ENCODE measurements around the gene ADAM12. TPM values are rescaled to one million over a fixed set of nuclear protein-coding genes. Genes with fewer than 3 reads are reported as not detected.

Gene ADAM12
- total RNA-seq, 1 experiment from 2014 or later: 0.24 TPM

DNA sequence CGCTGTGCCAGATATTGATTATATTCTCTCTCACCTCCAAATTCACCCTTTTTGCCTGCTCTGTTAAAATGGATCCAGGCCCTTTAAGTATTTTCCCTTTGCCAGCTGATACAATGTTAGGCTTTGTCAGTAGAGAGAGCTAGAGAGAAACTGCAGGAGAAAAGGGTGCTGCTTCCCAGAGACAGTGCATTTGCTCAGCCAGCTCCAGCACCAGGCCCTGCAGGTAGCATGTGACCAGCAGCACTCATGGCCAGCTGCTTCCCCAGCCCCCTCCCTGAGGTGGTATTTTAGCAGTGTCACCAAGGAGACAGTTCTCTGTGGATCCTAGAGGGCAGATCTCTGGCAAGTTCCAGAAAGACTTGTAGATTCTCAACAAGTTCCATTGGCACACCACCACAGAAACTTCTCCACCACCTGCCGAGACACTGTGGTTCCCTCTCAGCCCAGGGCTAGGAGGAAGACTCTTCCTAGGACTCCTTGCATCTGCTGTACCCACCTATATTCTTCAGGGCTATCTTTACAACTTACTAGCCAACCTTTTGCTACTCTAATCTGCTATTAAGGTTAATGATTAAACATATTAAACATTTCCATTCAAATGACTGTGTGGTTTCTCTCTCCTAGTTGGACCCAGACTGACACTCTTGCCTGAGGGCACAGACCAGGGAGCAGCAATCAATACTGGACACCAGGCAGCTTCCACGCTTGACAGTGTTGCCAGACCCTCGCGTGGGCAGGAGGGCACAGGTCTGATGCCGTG is 35.6 kb upstream of the ADAM12 start:
- H3K9ac ChIP-seq (ENCODE audit: extremely low read depth, insufficient read length, low read length): no peak overlapping the region

More for the DNA sequence above, 35.6 kb upstream of the ADAM12 start:
- Histone ChIP-seq H3K27ac (ENCODE audit: insufficient read length, low read depth, low read length) (no peak overlapping the region), H3K56ac (ENCODE audit: insufficient read length, low read depth, low read length) (no peak overlapping the region), H2BK15ac (ENCODE audit: low read depth, low read length) (no peak overlapping the region), H2AK5ac (ENCODE audit: insufficient read length, low read length) (no peak overlapping the region), H2AFZ (ENCODE audit: low read length) (no peak overlapping the region), H2BK12ac (ENCODE audit: insufficient read length, low read depth, low read length) (no peak overlapping the region), H3K4me2 (ENCODE audit: insufficient read depth, insufficient read length, low read length) (no peak overlapping the region), H2BK120ac (ENCODE audit: low read depth, low read length, poor library complexity, severe bottlenecking) (no peak overlapping the region), H2BK20ac (ENCODE audit: low read depth, low read length, poor library complexity, severe bottlenecking) (no peak overlapping the region), H3T11ph (ENCODE audit: low read length) (no peak overlapping the region), H3K4ac (ENCODE audit: low read depth, low read length) (no peak overlapping the region), H3K79me1 (ENCODE audit: insufficient read depth, low read depth, low read length, poor library complexity, severe bottlenecking) (no peaks in the 10 kb centered on the region), H4K8ac (replicated peaks; ENCODE audit: insufficient read length, low read depth, low read length) (no peak overlapping the region), H4K20me1 (ENCODE audit: control insufficient read depth, insufficient read depth, insufficient read length) (no peaks in the 10 kb centered on the region), H4K5ac (ENCODE audit: insufficient read length, low read depth, low read length) (no peak overlapping the region), H2BK5ac (ENCODE audit: insufficient read length, low read length) (no peak overlapping the region), H3K9me3 (ENCODE audit: control insufficient read depth, low read depth, low read length) (peaks cover 9% of the 10 kb centered on the region), H3K18ac (ENCODE audit: insufficient read length, low read depth, low read length) (no peak overlapping the region), H3K27me3 (ENCODE audit: insufficient read depth, low read length) (no peaks in the 10 kb centered on the region), H4K91ac (ENCODE audit: insufficient read length, low read depth, low read length) (no peak overlapping the region), H3K23me2 (ENCODE audit: insufficient read length, low read depth, low read length, poor library complexity, severe bottlenecking) (no peaks in the 10 kb centered on the region), H3K4me1 (ENCODE audit: insufficient read depth, low read length) (no peaks in the 10 kb centered on the region), H3K23ac (ENCODE audit: insufficient read length, low read depth, low read length) (no peak overlapping the region), H3K14ac (ENCODE audit: insufficient read depth, low read length) (no peak overlapping the region), H3K79me2 (ENCODE audit: insufficient read depth, low read length) (no peaks in the 10 kb centered on the region)
- DNase-seq: no peak
- Mint-ChIP-seq H3K9me3 (peaks cover 11 to 12% of the 10 kb centered on the region in 2 experiments), H3K27me3 (ENCODE audit: low read depth) (peaks cover 16% of the 10 kb centered on the region), H3K36me3 (ENCODE audit: insufficient read depth in 1 of 3, low read depth in 3 of 3) (peaks cover 6 to 12% (median 11%) of the 10 kb centered on the region in 3 experiments; a peak in 6 of 7 replicates), H3K27ac (no peak overlapping the region), H3K4me3 (no peak overlapping the region), H3K4me1 (peaks cover 10 to 11% of the 10 kb centered on the region in 2 experiments)
- TF ChIP-seq, protein P1, sequence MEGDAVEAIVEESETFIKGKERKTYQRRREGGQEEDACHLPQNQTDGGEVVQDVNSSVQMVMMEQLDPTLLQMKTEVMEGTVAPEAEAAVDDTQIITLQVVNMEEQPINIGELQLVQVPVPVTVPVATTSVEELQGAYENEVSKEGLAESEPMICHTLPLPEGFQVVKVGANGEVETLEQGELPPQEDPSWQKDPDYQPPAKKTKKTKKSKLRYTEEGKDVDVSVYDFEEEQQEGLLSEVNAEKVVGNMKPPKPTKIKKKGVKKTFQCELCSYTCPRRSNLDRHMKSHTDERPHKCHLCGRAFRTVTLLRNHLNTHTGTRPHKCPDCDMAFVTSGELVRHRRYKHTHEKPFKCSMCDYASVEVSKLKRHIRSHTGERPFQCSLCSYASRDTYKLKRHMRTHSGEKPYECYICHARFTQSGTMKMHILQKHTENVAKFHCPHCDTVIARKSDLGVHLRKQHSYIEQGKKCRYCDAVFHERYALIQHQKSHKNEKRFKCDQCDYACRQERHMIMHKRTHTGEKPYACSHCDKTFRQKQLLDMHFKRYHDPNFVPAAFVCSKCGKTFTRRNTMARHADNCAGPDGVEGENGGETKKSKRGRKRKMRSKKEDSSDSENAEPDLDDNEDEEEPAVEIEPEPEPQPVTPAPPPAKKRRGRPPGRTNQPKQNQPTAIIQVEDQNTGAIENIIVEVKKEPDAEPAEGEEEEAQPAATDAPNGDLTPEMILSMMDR (conservative IDR thresholded peaks at IDR 0.05): no peak
- no CpG with 5 or more reads among the region's 6 CpGs for WGBS (ENCODE audit: extremely low coverage, insufficient read length, low lambda C conversion rate)

Measured in H9 (cell line).